ENCODE results near the gene KCNK4.
A peak's percentile ranks its signal among the peaks of the same experiment; 100 is the strongest.

The KCNK4 gene

GRCh38 chr11:64291262-64291751, at the start of gene KCNK4:
KCNK4 (plus strand) TSS chr11:64291302; CDS start chr11:64293019, 1,717 bp downstream.
- DNase-seq = no peak
- no peaks in the 10 kb centered on the region for H3K9me3 Mint-ChIP-seq
- peak within 1 kb of the TSS; percentile 71 for H3K4me3 Mint-ChIP-seq
- TF ChIP-seq CTCF (IDR thresholded peaks at IDR 0.05) = no peak
- no peaks in the 10 kb centered on the region for H3K36me3 Mint-ChIP-seq (ENCODE audit: low read depth)
- no peak within 1 kb of the TSS for H3K27ac Mint-ChIP-seq
- H3K4me1 Mint-ChIP-seq = peaks cover 12% of the 10 kb centered on the region
- peaks cover 72% of the 10 kb centered on the region for H3K27me3 Mint-ChIP-seq (ENCODE audit: low read depth, poor library complexity)

GRCh38 chr11:64241491-64242374, 49.4 kb upstream of the KCNK4 start:
- TF ChIP-seq CTCF (IDR thresholded peaks at IDR 0.05) = no peak
- Mint-ChIP-seq H3K27me3 (ENCODE audit: low read depth, poor library complexity) (no peaks in the 10 kb centered on the region), H3K27ac (peak overlapping the region; percentile 97), H3K4me3 (peak overlapping the region; percentile 87), H3K36me3 (ENCODE audit: low read depth) (peaks cover 8% of the 10 kb centered on the region), H3K4me1 (peaks cover 30% of the 10 kb centered on the region), H3K9me3 (no peaks in the 10 kb centered on the region)
- peak; percentile 60 for DNase-seq

- H3K36me3 Mint-ChIP-seq (ENCODE audit: low read depth) = peaks cover 6% of the 10 kb centered on the region
- peak overlapping the region; percentile 45 for H3K27ac Mint-ChIP-seq
- peaks cover 38% of the 10 kb centered on the region for H3K4me1 Mint-ChIP-seq
Observed at GRCh38 chr11:64243236-64243854, 47.8 kb upstream of the KCNK4 start.

GRCh38 chr11:64244107-64244506, 47.0 kb upstream of the KCNK4 start:
- Mint-ChIP-seq H3K27me3 (ENCODE audit: low read depth, poor library complexity) (peaks cover 3% of the 10 kb centered on the region), H3K4me1 (peaks cover 46% of the 10 kb centered on the region), H3K27ac (peak overlapping the region; percentile 45), H3K9me3 (no peaks in the 10 kb centered on the region), H3K36me3 (ENCODE audit: low read depth) (no peaks in the 10 kb centered on the region), H3K4me3 (peak overlapping the region; percentile 87)
- no peak for TF ChIP-seq CTCF (IDR thresholded peaks at IDR 0.05)
- DNase-seq = no peak

More at GRCh38 chr11:64243236-64243854, 47.8 kb upstream of the KCNK4 start:
- H3K9me3 Mint-ChIP-seq = no peaks in the 10 kb centered on the region
- no peak for TF ChIP-seq CTCF (IDR thresholded peaks at IDR 0.05)
- no peak for DNase-seq
- H3K27me3 Mint-ChIP-seq (ENCODE audit: low read depth, poor library complexity) = peaks cover 3% of the 10 kb centered on the region
- peak overlapping the region; percentile 87 for H3K4me3 Mint-ChIP-seq

- Mint-ChIP-seq H3K36me3 (ENCODE audit: low read depth) (no peaks in the 10 kb centered on the region), H3K4me1 (peaks cover 51% of the 10 kb centered on the region), H3K9me3 (no peaks in the 10 kb centered on the region), H3K27me3 (ENCODE audit: low read depth, poor library complexity) (peaks cover 3% of the 10 kb centered on the region), H3K27ac (no peak overlapping the region), H3K4me3 (peak overlapping the region; percentile 86)
- no peak for DNase-seq
- TF ChIP-seq CTCF (IDR thresholded peaks at IDR 0.05) = no peak
Observed at GRCh38 chr11:64244966-64245365, 46.1 kb upstream of the KCNK4 start.
